ENCODE results near the gene LRRC30.

LRRC30 gene

DNA sequence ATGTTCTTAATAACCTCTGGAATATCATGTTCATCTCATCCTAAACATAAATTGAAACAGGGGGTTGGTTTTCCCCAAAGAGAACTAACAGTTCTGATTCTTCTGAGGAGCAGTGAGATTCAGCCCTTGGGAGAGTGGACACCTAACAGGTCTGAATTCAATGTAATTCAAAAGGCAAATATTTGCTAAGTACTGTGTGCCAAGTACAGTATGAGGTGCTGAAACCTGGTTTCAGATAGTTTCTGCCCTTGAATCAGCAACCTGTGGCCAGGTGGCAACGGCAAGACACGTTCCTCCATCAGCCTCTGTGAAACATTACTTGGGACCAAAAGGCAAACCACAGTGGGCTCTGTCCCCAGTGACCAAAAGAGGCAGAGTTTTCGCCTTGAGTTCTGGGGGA is 1.3 kb downstream of the LRRC30 start:
- Histone ChIP-seq H3K4me3 (ENCODE audit: insufficient read depth, low read length, poor library complexity, severe bottlenecking) (no peak overlapping the region), H3K79me2 (ENCODE audit: insufficient read depth, low read length) (no peaks in the 10 kb centered on the region), H3K27ac (ENCODE audit: low read depth, low read length) (no peak overlapping the region), H3K27me3 (ENCODE audit: low read length) (no peaks in the 10 kb centered on the region), H2AFZ (ENCODE audit: low read depth, low read length, severe bottlenecking) (no peak overlapping the region), H3K4me2 (ENCODE audit: low read depth, low read length, poor library complexity, severe bottlenecking) (no peak overlapping the region), H4K20me1 (ENCODE audit: low read depth, low read length) (no peaks in the 10 kb centered on the region), H3F3A (ENCODE audit: insufficient read depth) (no peaks in the 10 kb centered on the region), H3K9me2 (replicated peaks; ENCODE audit: insufficient read depth, low read length) (no peaks in the 10 kb centered on the region), H3K9me3 (ENCODE audit: insufficient read depth, low read length) (no peaks in the 10 kb centered on the region), H3K9ac (ENCODE audit: low read length) (no peak overlapping the region), H3K36me3 (ENCODE audit: low read length) (no peaks in the 10 kb centered on the region)
- TF ChIP-seq, protein P1, sequence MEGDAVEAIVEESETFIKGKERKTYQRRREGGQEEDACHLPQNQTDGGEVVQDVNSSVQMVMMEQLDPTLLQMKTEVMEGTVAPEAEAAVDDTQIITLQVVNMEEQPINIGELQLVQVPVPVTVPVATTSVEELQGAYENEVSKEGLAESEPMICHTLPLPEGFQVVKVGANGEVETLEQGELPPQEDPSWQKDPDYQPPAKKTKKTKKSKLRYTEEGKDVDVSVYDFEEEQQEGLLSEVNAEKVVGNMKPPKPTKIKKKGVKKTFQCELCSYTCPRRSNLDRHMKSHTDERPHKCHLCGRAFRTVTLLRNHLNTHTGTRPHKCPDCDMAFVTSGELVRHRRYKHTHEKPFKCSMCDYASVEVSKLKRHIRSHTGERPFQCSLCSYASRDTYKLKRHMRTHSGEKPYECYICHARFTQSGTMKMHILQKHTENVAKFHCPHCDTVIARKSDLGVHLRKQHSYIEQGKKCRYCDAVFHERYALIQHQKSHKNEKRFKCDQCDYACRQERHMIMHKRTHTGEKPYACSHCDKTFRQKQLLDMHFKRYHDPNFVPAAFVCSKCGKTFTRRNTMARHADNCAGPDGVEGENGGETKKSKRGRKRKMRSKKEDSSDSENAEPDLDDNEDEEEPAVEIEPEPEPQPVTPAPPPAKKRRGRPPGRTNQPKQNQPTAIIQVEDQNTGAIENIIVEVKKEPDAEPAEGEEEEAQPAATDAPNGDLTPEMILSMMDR (IDR thresholded peaks at IDR 0.05; ENCODE audit: insufficient read depth, low read length, poor library complexity, severe bottlenecking): no peak
- TF ChIP-seq EZH2phosphoT487 (conservative IDR thresholded peaks at IDR 0.05; ENCODE audit: low read length): no peak

DNA sequence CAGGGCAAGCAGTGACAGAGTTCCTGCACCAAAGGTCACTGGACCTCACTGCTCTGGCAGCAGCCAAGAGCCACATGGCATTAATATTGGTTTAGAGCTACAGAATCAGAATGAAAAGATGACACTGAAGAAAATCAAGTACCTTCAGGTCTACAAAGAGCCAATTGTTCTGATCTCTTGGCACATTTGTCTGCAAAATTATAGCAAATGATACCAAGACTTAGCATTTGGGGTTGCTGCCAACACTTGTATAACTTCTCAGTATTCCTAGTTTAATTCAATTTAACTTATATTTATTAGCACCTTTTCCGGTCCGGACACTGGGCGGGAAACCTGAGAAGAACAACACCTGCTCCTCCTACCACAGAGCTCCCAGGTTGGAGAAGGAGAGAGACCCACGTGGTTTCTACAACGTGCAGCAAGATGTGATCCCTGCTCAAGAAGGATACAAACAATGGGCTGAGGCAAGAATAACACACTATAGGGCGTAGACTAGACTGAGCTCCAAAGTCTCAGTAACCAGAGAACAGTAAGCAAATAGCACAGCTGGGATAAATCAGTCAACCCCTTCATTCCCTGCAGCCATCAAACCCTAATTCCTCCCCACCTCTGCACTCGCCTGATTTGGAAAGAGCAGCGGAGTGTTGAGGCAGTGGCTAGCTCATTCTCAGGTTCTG is 2.4 kb downstream of the LRRC30 start:
- Histone ChIP-seq H3F3A (ENCODE audit: insufficient read depth) (no peaks in the 10 kb centered on the region), H3K27me3 (ENCODE audit: low read length) (no peaks in the 10 kb centered on the region), H3K36me3 (ENCODE audit: low read length) (no peaks in the 10 kb centered on the region), H2AFZ (ENCODE audit: low read depth, low read length, severe bottlenecking) (no peak overlapping the region), H4K20me1 (ENCODE audit: low read depth, low read length) (no peaks in the 10 kb centered on the region), H3K4me2 (ENCODE audit: low read depth, low read length, poor library complexity, severe bottlenecking) (no peak overlapping the region), H3K27ac (ENCODE audit: low read depth, low read length) (no peak overlapping the region), H3K79me2 (ENCODE audit: insufficient read depth, low read length) (no peaks in the 10 kb centered on the region), H3K4me3 (ENCODE audit: insufficient read depth, low read length, poor library complexity, severe bottlenecking) (no peak overlapping the region), H3K9me2 (replicated peaks; ENCODE audit: insufficient read depth, low read length) (no peaks in the 10 kb centered on the region), H3K9me3 (ENCODE audit: insufficient read depth, low read length) (no peaks in the 10 kb centered on the region), H3K9ac (ENCODE audit: low read length) (no peak overlapping the region)
- TF ChIP-seq EZH2phosphoT487 (conservative IDR thresholded peaks at IDR 0.05; ENCODE audit: low read length): no peak
- TF ChIP-seq, protein P1 (IDR thresholded peaks at IDR 0.05; ENCODE audit: insufficient read depth, low read length, poor library complexity, severe bottlenecking): no peak

DNA sequence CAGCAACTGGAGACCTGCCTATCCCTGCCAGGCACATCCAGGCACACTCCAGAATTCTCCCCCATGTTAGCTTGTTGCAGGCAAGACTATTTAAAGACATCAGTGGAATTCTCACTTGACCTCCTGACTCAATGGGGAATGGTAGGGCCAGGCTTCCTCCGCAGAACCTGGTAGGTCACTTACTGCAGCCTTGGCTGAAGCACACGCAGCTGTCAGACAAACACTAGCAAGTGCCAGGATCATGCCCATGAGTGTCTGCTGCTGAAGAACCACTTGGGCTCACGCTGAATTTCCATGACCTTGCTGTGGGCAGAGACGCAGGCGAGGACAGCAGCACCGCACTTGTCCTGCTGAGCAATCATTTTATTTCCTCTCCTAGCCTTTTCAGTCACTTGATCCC is 3.2 kb downstream of the LRRC30 start:
- Histone ChIP-seq H4K20me1 (ENCODE audit: low read depth, low read length) (no peaks in the 10 kb centered on the region), H3K27ac (ENCODE audit: low read depth, low read length) (no peak overlapping the region), H3K4me3 (ENCODE audit: insufficient read depth, low read length, poor library complexity, severe bottlenecking) (no peak overlapping the region), H3K27me3 (ENCODE audit: low read length) (no peaks in the 10 kb centered on the region), H3K9me3 (ENCODE audit: insufficient read depth, low read length) (no peaks in the 10 kb centered on the region), H3K9me2 (replicated peaks; ENCODE audit: insufficient read depth, low read length) (no peaks in the 10 kb centered on the region), H3K4me2 (ENCODE audit: low read depth, low read length, poor library complexity, severe bottlenecking) (no peak overlapping the region), H2AFZ (ENCODE audit: low read depth, low read length, severe bottlenecking) (no peak overlapping the region), H3K79me2 (ENCODE audit: insufficient read depth, low read length) (no peaks in the 10 kb centered on the region), H3K36me3 (ENCODE audit: low read length) (no peaks in the 10 kb centered on the region), H3F3A (ENCODE audit: insufficient read depth) (no peaks in the 10 kb centered on the region), H3K9ac (ENCODE audit: low read length) (no peak overlapping the region)
- no peak for TF ChIP-seq EZH2phosphoT487 (conservative IDR thresholded peaks at IDR 0.05; ENCODE audit: low read length)
- TF ChIP-seq, protein P1 (IDR thresholded peaks at IDR 0.05; ENCODE audit: insufficient read depth, low read length, poor library complexity, severe bottlenecking): no peak

Data from SU-DHL-6 (cell line).